ENCODE measurements around the gene OR2T8.
"Not testable (repeated sequence)": the region's sequence is repeated elsewhere in the genome, so short reads cannot be mapped to it uniquely, and the experiment has no call there.

The OR2T8 gene

DNA sequence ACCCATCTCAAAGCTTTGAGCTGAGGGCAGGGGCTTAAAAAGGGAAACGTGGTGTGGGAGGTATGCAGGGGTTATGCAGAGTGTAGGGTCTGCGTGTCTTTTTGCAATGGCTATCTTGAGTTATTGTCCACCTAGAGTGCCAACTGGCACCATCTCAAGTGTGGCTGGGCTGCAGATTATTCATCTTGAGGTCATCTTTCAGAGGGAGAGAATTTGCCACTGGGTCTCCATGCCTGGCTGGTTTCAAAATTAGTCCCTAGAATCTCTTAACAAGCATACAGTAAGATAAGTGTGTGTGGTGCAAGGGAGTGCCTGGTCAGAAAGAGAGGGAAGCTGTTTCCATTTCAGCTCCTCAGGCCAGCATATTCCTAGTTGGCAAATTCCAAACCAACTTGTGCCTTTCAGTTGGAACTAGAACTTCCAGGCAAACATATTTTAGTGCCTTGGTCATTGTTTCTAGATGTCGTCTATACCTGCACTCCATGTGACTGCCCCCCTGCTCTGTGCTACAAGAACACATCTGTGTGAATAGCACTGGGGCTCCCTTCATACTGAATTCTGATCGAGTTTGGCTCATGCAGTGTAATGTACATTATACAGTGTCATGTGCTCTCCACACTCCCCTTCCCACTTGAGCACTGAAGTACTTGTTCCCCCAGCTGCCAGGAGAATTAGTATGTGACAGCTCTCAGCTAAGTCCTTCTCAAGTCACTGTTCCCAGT lies 5.0 kb upstream of the OR2T8 start:
- Histone ChIP-seq H3K4me1 (ENCODE audit: control insufficient read depth, insufficient read depth, low read length) (no peaks in the 10 kb centered on the region), H3K36me3 (ENCODE audit: insufficient read depth, low read length) (no peaks in the 10 kb centered on the region), H3K9ac (ENCODE audit: low read depth, low read length) (no peak overlapping the region), H3K4me2 (ENCODE audit: low read length) (no peak overlapping the region), H3K9me3 (replicated peaks; ENCODE audit: low read length) (no peaks in the 10 kb centered on the region), H3K27me3 (ENCODE audit: control insufficient read depth, insufficient read depth, low read length) (no peaks in the 10 kb centered on the region), H3K4me3 (ENCODE audit: low read length) (no peak overlapping the region)

DNA sequence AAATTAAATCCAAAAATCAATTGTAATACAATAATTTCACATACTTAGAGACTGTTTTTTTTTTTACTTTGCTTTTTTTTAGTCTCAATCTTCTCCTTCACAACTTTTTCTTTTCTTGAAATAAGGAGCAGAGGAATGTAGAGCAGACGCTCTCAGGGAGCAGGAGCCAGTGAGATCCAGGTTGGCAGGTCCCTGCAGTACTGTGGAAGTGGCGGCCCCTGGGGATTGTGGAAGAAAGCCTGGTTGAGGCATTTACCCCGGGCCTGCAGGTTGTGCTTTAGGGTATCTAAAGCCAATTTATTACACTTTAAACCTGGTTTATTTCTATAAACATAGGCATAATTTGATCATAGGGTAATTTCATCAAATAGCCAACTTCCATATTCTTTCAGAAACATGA lies 3.9 kb downstream of the OR2T8 start:
- no peaks in the 10 kb centered on the region for H3K9me3 ChIP-seq (replicated peaks; ENCODE audit: low read length)
- no peak overlapping the region for H3K4me2 ChIP-seq (ENCODE audit: low read length)
- H3K9ac ChIP-seq (ENCODE audit: low read depth, low read length), result no peak overlapping the region
- no peaks in the 10 kb centered on the region for H3K27me3 ChIP-seq (ENCODE audit: control insufficient read depth, insufficient read depth, low read length)
- H3K4me3 ChIP-seq (ENCODE audit: low read length), result no peak overlapping the region
- no peaks in the 10 kb centered on the region for H3K36me3 ChIP-seq (ENCODE audit: insufficient read depth, low read length)
- H3K4me1 ChIP-seq (ENCODE audit: control insufficient read depth, insufficient read depth, low read length), result no peaks in the 10 kb centered on the region

DNA sequence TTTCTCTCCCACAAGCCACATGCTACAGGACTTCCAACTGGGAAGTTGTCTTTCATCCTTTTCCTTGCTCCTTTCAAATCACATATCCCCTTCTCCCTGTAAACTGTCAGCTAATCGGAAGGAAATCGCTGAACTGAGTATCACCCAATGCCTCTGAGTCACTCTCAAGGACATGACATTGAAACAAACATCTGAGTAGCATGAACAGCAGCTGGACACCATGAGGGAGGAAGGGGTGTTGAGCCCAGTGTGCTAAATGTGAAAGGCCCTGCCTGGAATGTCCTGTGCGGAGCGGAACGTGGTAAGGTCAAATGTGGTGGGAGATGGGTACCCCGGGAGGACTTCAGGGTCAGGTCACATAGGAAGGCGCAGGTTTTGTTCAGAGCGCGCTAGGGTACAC lies 4.8 kb downstream of the OR2T8 start, which contains the start of gene OR2AJ1:
OR2AJ1 (plus strand) TSS at position 22 of the 400 bp plus-strand sequence. CDS start 8,880 bp downstream, outside the sequence.
- Histone ChIP-seq H3K4me1 (ENCODE audit: control insufficient read depth, insufficient read depth, low read length) (no peaks in the 10 kb centered on the region), H3K9me3 (replicated peaks; ENCODE audit: low read length) (no peaks in the 10 kb centered on the region), H3K9ac (ENCODE audit: low read depth, low read length) (no peak within 1 kb of the TSS), H3K4me3 (ENCODE audit: low read length) (no peak within 1 kb of the TSS), H3K36me3 (ENCODE audit: insufficient read depth, low read length) (no peaks in the 10 kb centered on the region), H3K4me2 (ENCODE audit: low read length) (no peak within 1 kb of the TSS), H3K27me3 (ENCODE audit: control insufficient read depth, insufficient read depth, low read length) (no peaks in the 10 kb centered on the region)

DNA sequence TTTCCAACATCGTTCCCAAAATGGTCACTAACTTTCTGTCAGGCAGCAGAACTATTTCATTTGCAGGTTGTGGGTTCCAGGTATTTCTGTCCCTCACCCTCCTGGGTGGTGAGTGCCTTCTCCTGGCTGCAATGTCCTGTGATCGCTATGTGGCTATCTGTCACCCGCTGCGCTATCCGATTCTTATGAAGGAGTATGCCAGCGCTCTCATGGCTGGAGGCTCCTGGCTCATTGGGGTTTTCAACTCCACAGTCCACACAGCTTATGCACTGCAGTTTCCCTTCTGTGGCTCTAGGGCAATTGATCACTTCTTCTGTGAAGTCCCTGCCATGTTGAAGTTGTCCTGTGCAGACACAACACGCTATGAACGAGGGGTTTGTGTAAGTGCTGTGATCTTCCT lies 13.9 kb downstream of the OR2T8 start:
- Histone ChIP-seq H3K4me3 (ENCODE audit: low read length) (no peak overlapping the region), H3K9me3 (replicated peaks; ENCODE audit: low read length) (peaks cover 4% of the 10 kb centered on the region), H3K27me3 (ENCODE audit: control insufficient read depth, insufficient read depth, low read length) (no peaks in the 10 kb centered on the region), H3K4me2 (ENCODE audit: low read length) (no peak overlapping the region), H3K36me3 (ENCODE audit: insufficient read depth, low read length) (no peaks in the 10 kb centered on the region), H3K4me1 (ENCODE audit: control insufficient read depth, insufficient read depth, low read length) (no peaks in the 10 kb centered on the region), H3K9ac (ENCODE audit: low read depth, low read length) (no peak overlapping the region)

DNA sequence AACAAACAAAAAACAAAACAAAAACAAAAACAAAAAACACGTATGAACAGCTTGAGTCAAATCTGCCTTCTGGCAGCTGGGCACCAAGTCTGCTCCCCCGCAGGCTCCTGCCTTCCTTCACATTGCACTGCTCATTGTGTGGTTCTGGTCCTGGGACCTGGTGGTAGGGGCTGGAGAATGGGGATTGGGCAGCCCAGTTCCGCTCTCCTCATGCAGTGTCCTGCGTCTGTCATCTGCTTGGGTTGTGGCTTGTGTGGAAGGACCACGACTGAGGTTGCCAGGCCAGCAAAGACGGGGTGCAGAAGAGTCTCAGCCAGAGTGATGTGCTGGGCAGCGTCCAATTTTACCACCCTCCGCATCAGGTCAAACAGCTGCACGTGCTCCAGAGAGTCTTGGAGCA lies 15.7 kb downstream of the OR2T8 start:
- Histone ChIP-seq H3K36me3 (ENCODE audit: insufficient read depth, low read length) (no peaks in the 10 kb centered on the region), H3K4me2 (ENCODE audit: low read length) (no peak overlapping the region)

DNA sequence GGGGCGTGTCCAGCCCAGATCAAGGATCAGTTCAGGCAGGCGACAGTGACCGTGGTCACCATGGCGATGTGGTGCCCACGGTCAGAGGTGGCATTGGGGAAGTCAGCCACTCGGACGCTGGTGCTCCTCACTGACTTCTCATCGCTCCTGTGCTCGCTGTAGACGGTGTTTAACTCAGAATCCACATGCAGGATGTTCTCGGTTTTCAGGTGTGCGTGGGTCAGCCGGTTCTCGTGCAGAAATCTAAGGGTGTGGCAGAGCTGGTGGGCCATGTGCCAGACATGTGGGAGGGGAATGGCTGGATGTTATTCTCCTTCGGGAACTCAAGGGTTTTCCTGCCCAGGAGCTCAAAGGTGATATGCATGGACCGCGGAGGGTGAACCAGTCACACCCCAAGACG lies 16.4 kb downstream of the OR2T8 start:
- Histone ChIP-seq H3K4me3 (ENCODE audit: low read length) (no peak overlapping the region), H3K9me3 (replicated peaks; ENCODE audit: low read length) (no peaks in the 10 kb centered on the region), H3K27me3 (ENCODE audit: control insufficient read depth, insufficient read depth, low read length) (no peaks in the 10 kb centered on the region), H3K4me1 (ENCODE audit: control insufficient read depth, insufficient read depth, low read length) (no peaks in the 10 kb centered on the region), H3K36me3 (ENCODE audit: insufficient read depth, low read length) (no peaks in the 10 kb centered on the region), H3K4me2 (ENCODE audit: low read length) (no peak overlapping the region), H3K9ac (ENCODE audit: low read depth, low read length) (no peak overlapping the region)

More for the DNA sequence above, 15.7 kb downstream of the OR2T8 start:
- Histone ChIP-seq H3K9ac (ENCODE audit: low read depth, low read length) (no peak overlapping the region), H3K27me3 (ENCODE audit: control insufficient read depth, insufficient read depth, low read length) (no peaks in the 10 kb centered on the region), H3K4me3 (ENCODE audit: low read length) (no peak overlapping the region), H3K9me3 (replicated peaks; ENCODE audit: low read length) (peaks cover 4% of the 10 kb centered on the region), H3K4me1 (ENCODE audit: control insufficient read depth, insufficient read depth, low read length) (no peaks in the 10 kb centered on the region)

DNA sequence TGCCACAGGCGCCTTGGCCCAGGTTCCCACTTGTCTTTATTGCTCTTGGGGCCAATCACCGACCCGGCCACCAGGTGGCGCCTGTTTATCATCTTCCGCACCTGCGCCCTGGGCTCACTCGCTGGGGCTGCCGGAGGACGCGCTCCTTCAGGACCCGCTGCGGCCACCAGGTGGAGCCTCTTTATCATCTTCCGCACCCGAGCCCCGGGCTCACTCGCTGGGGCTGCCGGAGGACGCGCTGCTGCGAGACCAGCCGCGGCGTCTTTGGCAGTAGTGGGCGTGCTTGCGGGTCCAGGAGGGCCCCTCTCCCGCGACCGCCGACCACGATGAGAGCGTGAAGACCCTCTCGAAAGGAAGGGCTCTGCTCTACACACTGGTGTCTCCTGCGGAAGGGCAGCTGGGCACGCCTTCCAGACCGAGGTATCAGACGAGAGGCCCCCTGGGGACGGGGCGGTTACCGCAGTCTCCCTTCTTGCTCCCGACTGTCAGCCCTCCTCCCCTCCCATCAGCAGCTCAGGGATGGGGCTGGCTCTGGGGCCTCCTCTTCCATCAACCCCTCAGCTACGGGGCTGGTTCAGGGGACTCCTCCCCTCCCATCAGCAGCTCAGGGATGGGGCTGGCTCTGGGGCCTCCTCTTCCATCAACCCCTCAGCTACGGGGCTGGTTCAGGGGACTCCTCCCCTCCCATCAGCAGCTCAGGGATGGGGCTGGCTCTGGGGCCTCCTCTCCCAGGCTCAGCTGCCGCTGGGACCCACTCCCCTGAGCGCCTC lies 17.1 kb downstream of the OR2T8 start:
- H3K4me2 ChIP-seq (ENCODE audit: low read length); H3K27me3 ChIP-seq (ENCODE audit: control insufficient read depth, insufficient read depth, low read length); H3K36me3 ChIP-seq (ENCODE audit: insufficient read depth, low read length); H3K4me3 ChIP-seq (ENCODE audit: low read length); H3K9me3 ChIP-seq (replicated peaks; ENCODE audit: low read length); H3K9ac ChIP-seq (ENCODE audit: low read depth, low read length); H3K4me1 ChIP-seq (ENCODE audit: control insufficient read depth, insufficient read depth, low read length): not testable (repeated sequence)

DNA sequence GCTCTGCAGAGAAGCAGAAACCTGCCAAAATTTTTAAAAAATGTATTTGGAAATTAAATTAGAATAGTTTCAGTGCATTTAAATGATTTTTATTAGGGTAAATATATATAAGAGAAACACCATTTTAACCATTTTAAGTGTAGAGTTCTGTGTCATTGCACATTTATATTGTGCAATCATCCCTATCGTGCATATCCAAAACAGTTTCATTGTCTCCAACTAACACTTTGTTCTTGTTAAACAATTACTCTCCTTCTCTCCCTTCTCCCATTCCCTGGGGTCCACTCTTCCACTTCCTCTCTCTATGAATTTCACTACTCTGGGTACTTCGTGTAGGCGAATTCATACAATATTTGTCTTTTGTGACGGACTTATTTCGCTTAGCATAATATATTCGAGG lies 22.6 kb downstream of the OR2T8 start:
- Histone ChIP-seq H3K4me1 (ENCODE audit: control insufficient read depth, insufficient read depth, low read length) (no peaks in the 10 kb centered on the region), H3K4me2 (ENCODE audit: low read length) (no peak overlapping the region), H3K9me3 (replicated peaks; ENCODE audit: low read length) (peaks cover 2% of the 10 kb centered on the region), H3K9ac (ENCODE audit: low read depth, low read length) (no peak overlapping the region), H3K27me3 (ENCODE audit: control insufficient read depth, insufficient read depth, low read length) (no peaks in the 10 kb centered on the region), H3K36me3 (ENCODE audit: insufficient read depth, low read length) (no peaks in the 10 kb centered on the region), H3K4me3 (ENCODE audit: low read length) (no peak overlapping the region)

DNA sequence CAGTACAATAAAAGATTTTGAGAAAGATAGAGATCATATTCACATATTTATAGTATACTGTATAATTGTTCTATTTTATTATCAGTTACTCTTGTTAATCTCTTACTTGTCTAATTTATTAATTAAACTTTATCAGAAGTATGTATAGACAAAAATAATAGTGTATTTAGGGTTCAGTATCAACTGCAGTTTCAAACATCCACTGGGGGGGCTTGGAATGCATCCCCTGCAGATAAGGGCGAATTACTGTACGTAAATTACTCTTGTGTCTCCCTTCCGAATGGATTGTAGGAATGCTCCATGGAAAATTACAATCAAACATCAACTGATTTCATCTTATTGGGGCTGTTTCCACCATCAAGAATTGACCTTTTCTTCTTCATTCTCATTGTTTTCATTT lies 28.5 kb downstream of the OR2T8 start, which contains the start of gene OR2L8:
OR2L8 (plus strand) TSS at position 301 of the 400 bp plus-strand sequence; CDS start at position 301, 0 bp downstream.
- no peaks in the 10 kb centered on the region for H3K27me3 ChIP-seq (ENCODE audit: control insufficient read depth, insufficient read depth, low read length)
- no peaks in the 10 kb centered on the region for H3K36me3 ChIP-seq (ENCODE audit: insufficient read depth, low read length)
- H3K4me3 ChIP-seq (ENCODE audit: low read length), result no peak within 1 kb of the TSS
- H3K9me3 ChIP-seq (replicated peaks; ENCODE audit: low read length), result peaks cover 2% of the 10 kb centered on the region
- H3K4me1 ChIP-seq (ENCODE audit: control insufficient read depth, insufficient read depth, low read length), result no peaks in the 10 kb centered on the region
- no peak within 1 kb of the TSS for H3K9ac ChIP-seq (ENCODE audit: low read depth, low read length)
- H3K4me2 ChIP-seq (ENCODE audit: low read length), result no peak within 1 kb of the TSS

DNA sequence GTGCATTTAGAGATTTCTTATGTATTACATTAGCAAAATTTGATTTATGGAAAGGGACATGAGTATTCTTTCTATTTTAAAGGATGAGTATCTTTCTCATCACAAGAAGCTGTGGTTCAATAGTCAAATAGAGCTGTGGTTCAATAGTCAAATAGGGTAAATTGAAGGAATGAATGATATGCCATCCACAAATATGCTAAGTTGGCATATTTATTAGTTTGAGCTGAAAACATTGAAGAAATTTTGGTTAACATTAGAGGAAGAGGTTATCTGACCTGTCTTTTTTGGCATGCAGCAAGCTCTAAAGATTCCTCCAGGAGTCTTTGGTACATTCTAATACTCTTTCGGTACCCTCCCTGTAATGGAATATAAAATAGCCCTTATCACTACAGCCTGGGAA lies 33.4 kb downstream of the OR2T8 start:
- no peak overlapping the region for H3K4me3 ChIP-seq (ENCODE audit: low read length)
- no peak overlapping the region for H3K4me2 ChIP-seq (ENCODE audit: low read length)
- no peaks in the 10 kb centered on the region for H3K27me3 ChIP-seq (ENCODE audit: control insufficient read depth, insufficient read depth, low read length)
- no peaks in the 10 kb centered on the region for H3K36me3 ChIP-seq (ENCODE audit: insufficient read depth, low read length)
- H3K9ac ChIP-seq (ENCODE audit: low read depth, low read length), result no peak overlapping the region
- H3K9me3 ChIP-seq (replicated peaks; ENCODE audit: low read length), result no peaks in the 10 kb centered on the region
- no peaks in the 10 kb centered on the region for H3K4me1 ChIP-seq (ENCODE audit: control insufficient read depth, insufficient read depth, low read length)

DNA sequence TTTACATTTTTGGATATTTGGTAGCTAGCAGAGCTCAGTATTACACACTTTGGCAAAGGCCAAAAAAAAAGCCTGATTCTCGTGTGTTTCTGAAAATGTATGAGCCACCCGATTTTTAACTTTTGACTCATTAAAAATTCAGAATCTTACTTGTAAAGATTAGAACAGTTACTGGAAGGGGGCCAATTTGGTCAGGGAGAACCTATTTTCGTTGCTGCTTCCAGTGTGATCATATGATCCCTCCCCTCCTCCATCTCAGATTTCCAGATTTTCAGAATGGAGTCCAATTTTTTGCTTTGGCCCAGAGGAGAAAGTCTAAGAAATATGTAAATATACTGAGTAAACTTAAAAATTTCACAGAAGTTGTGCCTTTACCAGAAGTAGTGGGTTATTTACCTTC lies 41.7 kb downstream of the OR2T8 start:
- H3K9me3 ChIP-seq (replicated peaks; ENCODE audit: low read length), result peaks cover 2% of the 10 kb centered on the region

More for the DNA sequence above, 41.7 kb downstream of the OR2T8 start:
- Histone ChIP-seq H3K27me3 (ENCODE audit: control insufficient read depth, insufficient read depth, low read length) (no peaks in the 10 kb centered on the region), H3K4me1 (ENCODE audit: control insufficient read depth, insufficient read depth, low read length) (no peaks in the 10 kb centered on the region), H3K36me3 (ENCODE audit: insufficient read depth, low read length) (no peaks in the 10 kb centered on the region), H3K9ac (ENCODE audit: low read depth, low read length) (no peak overlapping the region), H3K4me2 (ENCODE audit: low read length) (no peak overlapping the region), H3K4me3 (ENCODE audit: low read length) (no peak overlapping the region)

All from skeletal muscle satellite cell (primary cell).